ENCODE data around the gene PRDM11.

PRDM11 gene

DNA sequence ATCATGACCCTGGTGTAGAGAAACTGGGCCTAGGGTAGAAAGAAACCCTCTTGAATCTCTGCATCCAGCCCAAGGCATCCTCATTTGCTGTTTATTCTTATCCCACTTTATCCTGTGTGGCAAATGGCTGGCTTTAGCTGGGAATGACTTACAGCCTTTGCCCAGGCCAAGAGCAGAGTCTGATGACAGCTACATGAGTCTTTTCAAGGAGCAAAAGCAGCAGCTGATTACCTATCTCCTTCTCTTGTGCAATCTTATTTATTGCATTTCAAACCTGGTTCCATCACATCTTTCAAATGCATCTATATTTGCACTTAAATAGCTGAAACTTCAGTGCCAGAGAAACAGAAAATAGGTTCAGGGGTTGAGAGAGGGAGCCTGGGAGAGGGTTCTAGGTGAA is 113.6 kb downstream of the PRDM11 start:
- TF ChIP-seq, protein P1, sequence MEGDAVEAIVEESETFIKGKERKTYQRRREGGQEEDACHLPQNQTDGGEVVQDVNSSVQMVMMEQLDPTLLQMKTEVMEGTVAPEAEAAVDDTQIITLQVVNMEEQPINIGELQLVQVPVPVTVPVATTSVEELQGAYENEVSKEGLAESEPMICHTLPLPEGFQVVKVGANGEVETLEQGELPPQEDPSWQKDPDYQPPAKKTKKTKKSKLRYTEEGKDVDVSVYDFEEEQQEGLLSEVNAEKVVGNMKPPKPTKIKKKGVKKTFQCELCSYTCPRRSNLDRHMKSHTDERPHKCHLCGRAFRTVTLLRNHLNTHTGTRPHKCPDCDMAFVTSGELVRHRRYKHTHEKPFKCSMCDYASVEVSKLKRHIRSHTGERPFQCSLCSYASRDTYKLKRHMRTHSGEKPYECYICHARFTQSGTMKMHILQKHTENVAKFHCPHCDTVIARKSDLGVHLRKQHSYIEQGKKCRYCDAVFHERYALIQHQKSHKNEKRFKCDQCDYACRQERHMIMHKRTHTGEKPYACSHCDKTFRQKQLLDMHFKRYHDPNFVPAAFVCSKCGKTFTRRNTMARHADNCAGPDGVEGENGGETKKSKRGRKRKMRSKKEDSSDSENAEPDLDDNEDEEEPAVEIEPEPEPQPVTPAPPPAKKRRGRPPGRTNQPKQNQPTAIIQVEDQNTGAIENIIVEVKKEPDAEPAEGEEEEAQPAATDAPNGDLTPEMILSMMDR (IDR thresholded peaks at IDR 0.05; ENCODE audit: extremely low read depth, missing control alignments), result no peak
- no peak for DNase-seq (ENCODE audit: low spot score)

DNA sequence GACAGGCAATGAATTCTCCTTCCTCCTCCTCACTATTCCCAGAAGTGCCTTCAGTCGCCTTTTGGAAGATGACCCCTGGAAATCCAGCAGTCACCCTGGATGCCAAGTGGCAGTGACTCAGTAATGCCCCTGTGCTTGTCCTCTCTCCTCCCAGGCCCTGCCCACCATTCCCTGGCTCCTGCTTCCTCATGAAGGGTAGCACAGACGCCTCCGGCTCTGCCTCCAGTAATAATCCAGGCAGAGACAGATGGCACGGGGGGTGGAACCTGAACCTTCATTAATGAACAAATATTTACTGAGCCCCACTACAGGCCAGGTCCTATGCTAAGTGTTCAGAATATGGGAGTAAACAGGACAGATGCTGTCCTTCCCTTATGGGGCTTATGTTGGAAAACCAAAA is 116.5 kb downstream of the PRDM11 start:
- no peak for DNase-seq (ENCODE audit: low spot score)
- TF ChIP-seq, protein P1 (IDR thresholded peaks at IDR 0.05; ENCODE audit: extremely low read depth, missing control alignments), result no peak

DNA sequence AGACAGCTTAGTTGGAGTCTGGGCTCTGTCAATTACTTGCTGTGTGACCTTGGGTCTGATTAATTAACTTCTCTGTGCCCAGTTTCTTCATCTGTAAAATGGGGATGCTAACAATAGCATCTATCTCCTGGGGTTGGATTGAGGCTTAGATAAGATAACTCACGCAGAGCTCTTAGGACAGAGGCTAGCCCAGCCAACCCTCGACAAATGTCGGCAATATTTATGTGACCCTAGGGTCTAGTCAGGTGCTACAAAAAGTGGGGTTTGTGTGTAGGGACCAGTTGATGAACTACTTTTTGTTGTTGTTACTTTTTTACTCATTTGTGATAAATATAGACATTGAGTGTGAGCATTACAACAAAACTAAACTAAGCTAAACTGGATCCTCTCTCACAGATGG is 117.3 kb downstream of the PRDM11 start:
- no peak for DNase-seq (ENCODE audit: low spot score)

DNA sequence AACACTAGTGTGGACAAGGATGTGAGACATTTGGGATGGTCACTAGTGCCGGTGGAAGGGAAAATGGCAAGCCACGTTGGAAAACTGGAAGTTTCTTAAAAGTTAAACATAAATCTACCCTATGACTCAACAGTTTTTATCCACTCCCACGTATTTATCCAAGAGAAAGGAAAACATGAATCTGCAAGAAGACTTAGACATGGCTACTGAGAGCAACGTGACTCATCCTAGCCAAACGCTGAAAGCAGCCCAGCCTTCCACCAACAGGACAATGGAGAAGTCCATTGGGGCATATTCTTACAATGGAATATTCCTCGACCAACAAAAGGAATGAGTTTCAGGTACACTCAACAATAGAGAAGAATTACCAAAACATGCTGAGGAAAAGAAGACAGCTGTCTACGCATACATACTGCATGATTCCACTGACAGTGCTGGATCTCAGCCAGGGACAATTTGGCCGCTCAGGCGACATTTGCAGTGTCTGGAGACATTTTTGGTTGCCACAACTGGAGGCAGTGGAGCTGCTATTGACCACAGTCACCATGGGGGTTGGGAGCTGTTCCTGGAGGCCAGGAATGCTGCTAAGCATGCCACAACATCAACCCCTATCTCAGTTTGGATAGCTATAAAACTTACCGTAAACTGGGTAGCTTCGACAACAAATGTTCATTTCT is 118.5 kb downstream of the PRDM11 start:
- TF ChIP-seq, protein P1 (IDR thresholded peaks at IDR 0.05; ENCODE audit: extremely low read depth, missing control alignments), result no peak
- no peak for DNase-seq (ENCODE audit: low spot score)

More for the DNA sequence above, 117.3 kb downstream of the PRDM11 start:
- TF ChIP-seq, protein P1 (IDR thresholded peaks at IDR 0.05; ENCODE audit: extremely low read depth, missing control alignments), result no peak

DNA sequence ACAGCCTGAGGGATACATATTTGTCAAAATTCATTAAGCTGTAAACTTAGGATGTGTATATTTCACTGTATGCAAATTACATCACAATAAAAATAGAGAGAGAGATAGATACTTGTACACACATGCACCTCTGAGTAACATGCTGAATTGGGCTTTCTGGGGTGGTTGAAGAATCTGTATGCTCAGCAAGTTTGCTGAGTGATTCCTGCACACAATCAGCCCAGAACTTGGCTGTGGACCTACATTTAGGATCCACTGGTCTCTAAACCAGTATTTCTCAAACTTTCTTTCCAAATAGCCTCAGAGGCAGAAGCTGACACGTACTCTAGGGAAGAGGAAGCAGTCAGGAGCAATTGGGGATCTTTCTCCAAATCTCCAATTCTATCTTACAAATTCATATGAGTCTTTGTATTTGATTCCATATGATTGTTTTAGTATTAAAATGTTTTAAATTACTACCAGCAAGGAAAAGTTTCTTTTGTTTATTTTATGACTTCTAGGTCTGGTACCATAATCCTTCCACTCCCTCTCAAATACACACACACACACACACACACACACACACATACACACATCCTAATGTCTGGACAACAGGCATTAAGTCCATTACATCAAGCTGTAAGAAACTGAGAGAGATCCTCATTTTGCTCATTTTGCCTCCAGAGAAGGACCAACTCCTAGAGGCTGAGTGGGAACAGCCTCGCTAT is 119.7 kb downstream of the PRDM11 start:
- TF ChIP-seq, protein P1 (IDR thresholded peaks at IDR 0.05; ENCODE audit: extremely low read depth, missing control alignments), result no peak

DNA sequence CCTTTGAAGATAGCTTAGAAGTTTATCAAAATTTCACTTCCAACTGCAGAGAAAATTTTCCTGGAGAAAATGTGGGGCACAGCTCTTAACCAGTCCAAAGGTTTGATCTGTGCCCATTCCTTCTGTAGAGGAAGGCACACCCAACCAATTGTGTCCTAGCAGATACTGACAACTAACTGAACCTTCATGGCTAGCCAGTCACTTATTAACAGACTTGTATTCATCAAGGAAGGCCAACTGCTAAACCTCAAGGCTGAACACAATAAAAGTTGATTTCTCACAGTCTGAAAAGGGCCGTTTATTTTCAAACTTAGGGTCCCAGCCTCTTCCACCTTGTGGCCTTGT is 120.2 kb downstream of the PRDM11 start:
- no peak for DNase-seq (ENCODE audit: low spot score)
- TF ChIP-seq, protein P1 (IDR thresholded peaks at IDR 0.05; ENCODE audit: extremely low read depth, missing control alignments), result no peak

More for the DNA sequence above, 119.7 kb downstream of the PRDM11 start:
- no peak for DNase-seq (ENCODE audit: low spot score)

DNA sequence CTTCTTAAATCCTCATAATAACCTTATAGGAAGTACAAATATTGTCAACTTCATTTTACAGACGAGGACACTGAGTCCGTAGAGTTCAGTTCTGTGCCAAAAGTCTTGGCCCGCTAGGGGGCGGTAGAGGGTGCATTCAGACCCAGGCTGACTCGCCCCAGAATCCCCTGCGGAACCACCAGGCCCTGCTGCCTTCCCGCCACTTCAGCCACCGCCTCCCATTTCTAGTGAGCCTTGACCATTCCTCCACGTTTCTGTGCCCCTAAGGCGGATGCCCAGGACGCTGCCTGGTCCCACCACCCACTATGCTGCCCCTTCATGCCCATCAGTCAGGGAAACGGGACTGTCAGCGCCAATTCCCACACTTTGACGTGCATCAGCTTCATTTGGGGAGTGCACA is 120.6 kb downstream of the PRDM11 start:
- peak; percentile 27 for DNase-seq (ENCODE audit: low spot score)
- TF ChIP-seq, protein P1 (IDR thresholded peaks at IDR 0.05; ENCODE audit: extremely low read depth, missing control alignments), result peak; percentile 24
